ENCODE results near the gene SMTNL1.

Gene SMTNL1

GRCh38 chr11:57566905-57567514, 29.6 kb downstream of the SMTNL1 start:
- H3K9ac ChIP-seq (ENCODE audit: low read length) = peak overlapping the region; percentile 72
- no peaks in the 10 kb centered on the region for H3K27me3 ChIP-seq (replicated peaks; ENCODE audit: insufficient read depth, low read length)
- H3K79me2 ChIP-seq (ENCODE audit: low read length) = peaks cover 50% of the 10 kb centered on the region
- H3K9me3 ChIP-seq (replicated peaks; ENCODE audit: insufficient read depth, low read length) = no peaks in the 10 kb centered on the region
- peak; percentile 34 for DNase-seq
- no peaks in the 10 kb centered on the region for H3K36me3 ChIP-seq (replicated peaks; ENCODE audit: insufficient read depth, low read length)
- TF ChIP-seq EZH2 (optimal IDR thresholded peaks at IDR 0.05; ENCODE audit: low read depth, low read length) (no peak), CTCF (IDR thresholded peaks at IDR 0.05; ENCODE audit: low read length) (no peak), EZH2phosphoT487 (IDR thresholded peaks at IDR 0.05; ENCODE audit: low read length) (no peak)
- peak overlapping the region; percentile 96 for H2AFZ ChIP-seq (ENCODE audit: low read length)
- peaks cover 8% of the 10 kb centered on the region; the same call in 1 of the 2 replicates for H3F3A ChIP-seq (ENCODE audit: insufficient read depth, low read length)
- peak overlapping the region; percentile 100 for H3K4me3 ChIP-seq (ENCODE audit: low read length)
- peak overlapping the region; percentile 60; the same call in 1 of the 2 replicates for H3K27ac ChIP-seq (ENCODE audit: low read length)
- H4K20me1 ChIP-seq (ENCODE audit: insufficient read depth, low read length) = no peaks in the 10 kb centered on the region
- peak overlapping the region; percentile 96 for H3K4me2 ChIP-seq (ENCODE audit: low read depth, low read length)
- no peaks in the 10 kb centered on the region; the same call in 1 of the 2 replicates for H3K4me1 ChIP-seq (ENCODE audit: low read length)
- H3K9me2 ChIP-seq (replicated peaks; ENCODE audit: insufficient read depth, low read length) = no peaks in the 10 kb centered on the region

GRCh38 chr11:57567515-57568329, 30.3 kb downstream of the SMTNL1 start, which contains the start of gene UBE2L6:
Gene UBE2L6 (minus strand): TSS chr11:57567672. CDS start chr11:57567611, 61 bp downstream.
- Histone ChIP-seq H3K27ac (ENCODE audit: low read length) (peak within 1 kb of the TSS; percentile 60; the same call in 1 of the 2 replicates), H3K4me3 (ENCODE audit: low read length) (peak within 1 kb of the TSS; percentile 100), H3F3A (ENCODE audit: insufficient read depth, low read length) (peaks cover 8% of the 10 kb centered on the region; the same call in 1 of the 2 replicates), H3K27me3 (replicated peaks; ENCODE audit: insufficient read depth, low read length) (no peaks in the 10 kb centered on the region), H3K36me3 (replicated peaks; ENCODE audit: insufficient read depth, low read length) (no peaks in the 10 kb centered on the region), H2AFZ (ENCODE audit: low read length) (peak within 1 kb of the TSS; percentile 99), H3K9me3 (replicated peaks; ENCODE audit: insufficient read depth, low read length) (no peaks in the 10 kb centered on the region), H3K9me2 (replicated peaks; ENCODE audit: insufficient read depth, low read length) (no peaks in the 10 kb centered on the region), H3K4me1 (ENCODE audit: low read length) (no peaks in the 10 kb centered on the region; the same call in 1 of the 2 replicates), H3K79me2 (ENCODE audit: low read length) (peaks cover 43% of the 10 kb centered on the region), H3K9ac (ENCODE audit: low read length) (peak within 1 kb of the TSS; percentile 77), H4K20me1 (ENCODE audit: insufficient read depth, low read length) (no peaks in the 10 kb centered on the region), H3K4me2 (ENCODE audit: low read depth, low read length) (peak within 1 kb of the TSS; percentile 96)
- TF ChIP-seq EZH2 (optimal IDR thresholded peaks at IDR 0.05; ENCODE audit: low read depth, low read length) = no peak
- no peak for TF ChIP-seq EZH2phosphoT487 (IDR thresholded peaks at IDR 0.05; ENCODE audit: low read length)
- TF ChIP-seq CTCF (IDR thresholded peaks at IDR 0.05; ENCODE audit: low read length) = no peak; the same call in 1 of the 2 replicates
- peak; percentile 64 for DNase-seq

GRCh38 chr11:57568330-57568766, 31.0 kb downstream of the SMTNL1 start:
- H4K20me1 ChIP-seq (ENCODE audit: insufficient read depth, low read length) = no peaks in the 10 kb centered on the region
- H3K4me1 ChIP-seq (ENCODE audit: low read length) = no peaks in the 10 kb centered on the region; the same call in 1 of the 2 replicates
- H3K9me3 ChIP-seq (replicated peaks; ENCODE audit: insufficient read depth, low read length) = no peaks in the 10 kb centered on the region
- H3K9ac ChIP-seq (ENCODE audit: low read length) = peak overlapping the region; percentile 77
- no peaks in the 10 kb centered on the region for H3K27me3 ChIP-seq (replicated peaks; ENCODE audit: insufficient read depth, low read length)
- peak; percentile 92; the same call in 1 of the 2 replicates for TF ChIP-seq CTCF (IDR thresholded peaks at IDR 0.05; ENCODE audit: low read length)
- no peak for TF ChIP-seq EZH2 (optimal IDR thresholded peaks at IDR 0.05; ENCODE audit: low read depth, low read length)
- H3F3A ChIP-seq (ENCODE audit: insufficient read depth, low read length) = peaks cover 8% of the 10 kb centered on the region; the same call in 1 of the 2 replicates
- peak; percentile 85 for DNase-seq
- no peaks in the 10 kb centered on the region for H3K9me2 ChIP-seq (replicated peaks; ENCODE audit: insufficient read depth, low read length)
- no peaks in the 10 kb centered on the region for H3K36me3 ChIP-seq (replicated peaks; ENCODE audit: insufficient read depth, low read length)
- H3K79me2 ChIP-seq (ENCODE audit: low read length) = peaks cover 37% of the 10 kb centered on the region
- H3K27ac ChIP-seq (ENCODE audit: low read length) = peak overlapping the region; percentile 50; the same call in 1 of the 2 replicates
- H3K4me2 ChIP-seq (ENCODE audit: low read depth, low read length) = peak overlapping the region; percentile 87
- peak overlapping the region; percentile 99 for H2AFZ ChIP-seq (ENCODE audit: low read length)
- peak overlapping the region; percentile 100 for H3K4me3 ChIP-seq (ENCODE audit: low read length)

All from MM.1S (cell line).